Keratinocyte (primary cell): Measurements from ENCODE around the gene APLP2.
A peak's percentile ranks its signal among the peaks of the same experiment; 100 is the strongest.

Source experiments
- CTCF ChIP-seq, 3 experiments: IDR thresholded peaks in 1 of 3; conservative IDR thresholded peaks in 1 of 3; optimal IDR thresholded peaks in 1 of 3; 2 replicates in 2 of 3; 3 replicates in 1 of 3; pipeline versions ENCODE3 to v1.5.1; 2011; ENCODE audit warnings: low read length in 3 of 3, mild to moderate bottlenecking in 3 of 3, moderate library complexity in 2 of 3, control low read depth in 1 of 3, inconsistent platforms in 1 of 3; ENCODE audit not compliant: insufficient read depth in 2 of 3; ENCODE audit errors: extremely low read depth in 1 of 3
- EZH2 ChIP-seq: IDR thresholded peaks from one replicate; pipeline ENCODE4 v1.6.1; 2012; ENCODE audit warnings: inconsistent platforms, mild to moderate bottlenecking, low read length, moderate library complexity

DNA sequence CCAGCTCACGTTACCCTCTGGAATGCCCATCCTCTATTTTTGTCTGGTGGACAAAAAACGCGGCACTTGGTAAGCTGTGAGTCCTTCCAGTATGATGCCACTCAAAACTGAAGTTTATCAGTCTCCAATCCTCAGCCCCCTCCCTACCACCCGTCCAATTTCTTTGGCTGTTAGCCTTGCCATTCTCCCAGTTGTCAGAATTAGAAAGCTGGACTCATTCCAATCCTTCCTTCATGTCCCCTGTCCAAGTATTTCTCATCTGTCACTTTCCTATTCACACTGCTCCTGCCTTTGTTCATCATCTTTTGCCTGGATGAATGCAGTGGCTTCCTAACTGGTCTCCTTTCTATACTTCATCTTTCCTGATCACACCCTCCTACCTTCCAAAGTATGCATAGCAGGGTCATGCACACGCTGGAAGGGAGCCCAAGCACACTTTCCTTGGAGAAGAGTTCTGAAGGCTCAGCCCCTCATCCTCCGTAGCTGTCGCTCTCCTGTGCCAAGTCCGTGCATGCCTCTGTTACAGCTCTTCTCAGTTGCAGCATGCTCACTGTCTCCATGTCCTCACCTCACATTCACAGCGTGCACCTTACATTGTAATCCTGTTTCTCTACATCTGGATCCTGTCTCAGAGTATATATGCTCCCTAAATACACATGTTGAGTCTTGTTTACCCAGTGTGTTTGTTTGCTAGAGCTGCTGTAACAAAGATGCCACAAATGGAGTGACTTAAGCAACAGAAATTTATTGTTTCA lies 19.4 kb downstream of the APLP2 start:
- TF ChIP-seq CTCF (optimal IDR thresholded peaks at IDR 0.05 in 1 of 3, IDR thresholded peaks at IDR 0.05 in 1 of 3, conservative IDR thresholded peaks at IDR 0.05 in 1 of 3; ENCODE audit: extremely low read depth in 1 of 3, insufficient read depth in 2 of 3, low read length in 3 of 3) (peak in 1 of 3 experiments; percentile 2), EZH2 (no peak)
